IPS-15b (cell line): Measurements from ENCODE around the gene NDUFV1.
"Not testable (repeated sequence)": the region's sequence is repeated elsewhere in the genome, so short reads cannot be mapped to it uniquely, and the experiment has no call there.

Source experiments
- H3K27me3 ChIP-seq: one replicate; pipeline ENCODE4 v1.6.1; 2013; ENCODE audit warnings: low read length; ENCODE audit not compliant: control insufficient read depth, insufficient read depth
- H3K36me3 ChIP-seq: one replicate; pipeline ENCODE4 v1.6.1; 2013; ENCODE audit warnings: low read length; ENCODE audit not compliant: control insufficient read depth, insufficient read depth
- H3K4me1 ChIP-seq: one replicate; pipeline ENCODE4 v1.6.1; 2013; ENCODE audit warnings: mild to moderate bottlenecking, low read length; ENCODE audit not compliant: control insufficient read depth, insufficient read depth
- H3K4me3 ChIP-seq: one replicate; pipeline ENCODE4 v1.5.1; 2013; ENCODE audit warnings: low read depth, low read length
- H3K9ac ChIP-seq: one replicate; pipeline ENCODE4 v1.6.1; 2013; ENCODE audit warnings: low read depth, mild to moderate bottlenecking, low read length
- H3K9me3 ChIP-seq: one replicate; pipeline ENCODE4 v1.6.1; 2013; ENCODE audit warnings: mild to moderate bottlenecking, low read length; ENCODE audit not compliant: control insufficient read depth, insufficient read depth

NDUFV1 gene

GRCh38 chr11:67648796-67649613 lies 42.3 kb downstream of the NDUFV1 start:
- no peaks in the 10 kb centered on the region for H3K27me3 ChIP-seq
- H3K9ac ChIP-seq: no peak overlapping the region
- no peaks in the 10 kb centered on the region for H3K4me1 ChIP-seq
- no peaks in the 10 kb centered on the region for H3K36me3 ChIP-seq
- H3K9me3 ChIP-seq: no peaks in the 10 kb centered on the region
- H3K4me3 ChIP-seq: no peak overlapping the region

GRCh38 chr11:67649634-67650510 lies 43.1 kb downstream of the NDUFV1 start:
- Histone ChIP-seq H3K4me1 (no peaks in the 10 kb centered on the region), H3K4me3 (no peak overlapping the region), H3K9ac (no peak overlapping the region)

GRCh38 chr11:67651976-67652781 lies 45.4 kb downstream of the NDUFV1 start:
- H3K27me3 ChIP-seq: no peaks in the 10 kb centered on the region
- no peak overlapping the region for H3K4me3 ChIP-seq
- no peaks in the 10 kb centered on the region for H3K36me3 ChIP-seq
- no peak overlapping the region for H3K9ac ChIP-seq
- no peaks in the 10 kb centered on the region for H3K4me1 ChIP-seq
- peaks cover 6% of the 10 kb centered on the region for H3K9me3 ChIP-seq

More at GRCh38 chr11:67649634-67650510, 43.1 kb downstream of the NDUFV1 start:
- Histone ChIP-seq H3K36me3 (no peaks in the 10 kb centered on the region), H3K27me3 (no peaks in the 10 kb centered on the region), H3K9me3 (no peaks in the 10 kb centered on the region)

- H3K36me3 ChIP-seq: no peaks in the 10 kb centered on the region
- no peak overlapping the region for H3K4me3 ChIP-seq
- no peaks in the 10 kb centered on the region for H3K4me1 ChIP-seq
- no peaks in the 10 kb centered on the region for H3K27me3 ChIP-seq
- H3K9me3 ChIP-seq: peaks cover 12% of the 10 kb centered on the region
- no peak overlapping the region for H3K9ac ChIP-seq
These were observed 46.5 kb downstream of the NDUFV1 start for GRCh38 chr11:67652965-67653845.

- Histone ChIP-seq H3K9ac (no peak overlapping the region), H3K9me3 (peaks cover 12% of the 10 kb centered on the region), H3K27me3 (no peaks in the 10 kb centered on the region), H3K4me1 (no peaks in the 10 kb centered on the region), H3K4me3 (no peak overlapping the region), H3K36me3 (no peaks in the 10 kb centered on the region)
These were observed 47.5 kb downstream of the NDUFV1 start for GRCh38 chr11:67654225-67654624.

GRCh38 chr11:67656278-67656922 lies 49.7 kb downstream of the NDUFV1 start:
- H3K27me3 ChIP-seq: no peaks in the 10 kb centered on the region
- H3K4me3 ChIP-seq: no peak overlapping the region
- H3K9me3 ChIP-seq: peaks cover 12% of the 10 kb centered on the region
- no peaks in the 10 kb centered on the region for H3K4me1 ChIP-seq
- H3K9ac ChIP-seq: no peak overlapping the region
- no peaks in the 10 kb centered on the region for H3K36me3 ChIP-seq

GRCh38 chr11:67657300-67657699 lies 50.6 kb downstream of the NDUFV1 start:
- no peak overlapping the region for H3K4me3 ChIP-seq
- H3K9me3 ChIP-seq: peaks cover 12% of the 10 kb centered on the region
- no peak overlapping the region for H3K9ac ChIP-seq

GRCh38 chr11:67659651-67660165 lies 53.0 kb downstream of the NDUFV1 start:
- H3K9ac ChIP-seq, H3K27me3 ChIP-seq, H3K4me3 ChIP-seq, H3K4me1 ChIP-seq, H3K36me3 ChIP-seq: not testable (repeated sequence)
- H3K9me3 ChIP-seq: peaks cover 12% of the 10 kb centered on the region

More at GRCh38 chr11:67657300-67657699, 50.6 kb downstream of the NDUFV1 start:
- H3K36me3 ChIP-seq: no peaks in the 10 kb centered on the region
- H3K4me1 ChIP-seq: no peaks in the 10 kb centered on the region
- no peaks in the 10 kb centered on the region for H3K27me3 ChIP-seq

GRCh38 chr11:67660752-67661151 lies 54.0 kb downstream of the NDUFV1 start:
- not testable (repeated sequence) for H3K27me3 ChIP-seq, H3K9ac ChIP-seq, H3K4me1 ChIP-seq, H3K4me3 ChIP-seq, H3K36me3 ChIP-seq
- peaks cover 12% of the 10 kb centered on the region for H3K9me3 ChIP-seq
